Measurements from ENCODE around the gene ACAP3.

- TF ChIP-seq NR2C2 (CRISPR knock-in tag; IDR thresholded peaks at IDR 0.05) (no peak), FOXK1 (CRISPR knock-in tag; IDR thresholded peaks at IDR 0.05) (no peak)
Observed at GRCh38 chr1:1312450-1313314, 5.0 kb upstream of the ACAP3 start.

Data from WTC11 (cell line).